HuH-7 (cell line): Measurements from ENCODE around the gene NSUN4.

Source experiments
- DNase-seq: peaks from one replicate; pipeline ENCODE4 v3.0.0; 2011; ENCODE audit warnings: low spot score

The NSUN4 gene

GRCh38 chr1:46406881-46407608 lies 66.4 kb downstream of the NSUN4 start:
- no peak for DNase-seq

GRCh38 chr1:46407636-46408035 lies 67.0 kb downstream of the NSUN4 start:
- no peak for DNase-seq

GRCh38 chr1:46408356-46409062 lies 67.9 kb downstream of the NSUN4 start:
- DNase-seq = no peak

- no peak for DNase-seq
Measured at GRCh38 chr1:46409063-46409372, 68.4 kb downstream of the NSUN4 start.

GRCh38 chr1:46410156-46411009 lies 69.8 kb downstream of the NSUN4 start:
- DNase-seq = no peak

- DNase-seq = no peak
Measured at GRCh38 chr1:46411010-46411405, 70.4 kb downstream of the NSUN4 start.
